A673 (cell line): ENCODE data around the gene RIMS1. TPM values are rescaled to one million over a fixed set of nuclear protein-coding genes. Genes with fewer than 3 reads are reported as not detected.

Source experiments
- BruUV-seq: library from RNA; stranded (reverse); fragments of 400-500 nt; replicated peaks from 2 replicates; lab custom pipeline; 2021; lab: Mats Ljungman, UMichigan
- CTCF ChIA-PET: fragments of 300-600 bp; sonication (Branson Sonifier 250); formaldehyde crosslinking; loops from one replicate; lab custom pipeline; 2022; ENCODE audit warnings: antibody characterized with exemption; lab: Charles Lee
- POLR2A ChIA-PET: fragments of 300-600 bp; sonication (Branson Sonifier 250); formaldehyde crosslinking; loops from one replicate; lab custom pipeline; 2022; ENCODE audit warnings: antibody characterized with exemption; ENCODE audit not compliant: low non-redundant PET; lab: Charles Lee
- DNase-seq: peaks from one replicate; pipeline ENCODE4 v3.0.0-alpha.2; 2015; ENCODE audit warnings: low spot score
- H3K27ac ChIP-seq: fragments of 200-600 bp; sonication (generic); 2 replicates; pipeline ENCODE4 v1.5.1; 2016; ENCODE audit warnings: mixed run types, low read depth, mild to moderate bottlenecking, mixed read lengths, antibody characterized with exemption, low read length; ENCODE audit not compliant: poor library complexity, severe bottlenecking
- H3K27me3 ChIP-seq: fragments of 200-600 bp; sonication (generic); replicated peaks from 2 replicates; pipeline ENCODE4 v1.6.1; 2017; ENCODE audit warnings: mixed run types, low read depth, mild to moderate bottlenecking, mixed read lengths, antibody characterized with exemption, low read length; ENCODE audit not compliant: insufficient read depth, poor library complexity
- H3K36me3 ChIP-seq: fragments of 200-600 bp; sonication (generic); 2 replicates; pipeline ENCODE4 v1.6.1; 2016; ENCODE audit warnings: mixed run types, mild to moderate bottlenecking, mixed read lengths, antibody characterized with exemption, low read length; ENCODE audit not compliant: insufficient read depth, poor library complexity, severe bottlenecking
- H3K4me1 ChIP-seq: fragments of 200-600 bp; sonication (generic); 2 replicates; pipeline ENCODE4 v1.6.1; 2017; ENCODE audit warnings: mixed run types, mild to moderate bottlenecking, mixed read lengths, antibody characterized with exemption, low read length; ENCODE audit not compliant: insufficient read depth, poor library complexity, severe bottlenecking
- H3K4me3 ChIP-seq: fragments of 200-600 bp; sonication (generic); 2 replicates; pipeline ENCODE4 v1.5.1; 2016; ENCODE audit warnings: low read depth, mixed run types, mild to moderate bottlenecking, mixed read lengths, low read length; ENCODE audit not compliant: poor library complexity, severe bottlenecking
- H3K9me3 ChIP-seq: fragments of 200-600 bp; sonication (generic); 2 replicates; pipeline ENCODE4 v1.6.1; 2016; ENCODE audit warnings: mixed run types, low read depth, mild to moderate bottlenecking, mixed read lengths, antibody characterized with exemption, low read length; ENCODE audit not compliant: poor library complexity, severe bottlenecking
- EZH2 ChIP-seq: fragments of 200-600 bp; sonication (generic); IDR thresholded peaks from 2 replicates; pipeline ENCODE4 v1.6.1; 2017; ENCODE audit warnings: borderline replicate concordance, low read depth, mild to moderate bottlenecking, mixed read lengths, antibody characterized with exemption, low read length; ENCODE audit not compliant: poor library complexity, severe bottlenecking
- intact Hi-C: fragments of 100-400 bp; cut with micrococcal nuclease; formaldehyde crosslinking; loops from one replicate; pipeline ENCODE4 v1.10.0; 2022; ENCODE audit not compliant: unreplicated experiment
- total RNA-seq: library from RNA; stranded (reverse); gene quantifications from 2 replicates; pipeline ENCODE4 v1.2.3, GENCODE V29; 2021
- TF ChIP-seq, protein P1 (sequence below): fragments of 300-800, 200-600 bp; sonication (generic); conservative IDR thresholded peaks from 2 replicates; pipeline ENCODE4 v1.5.1; 2017; ENCODE audit warnings: low read depth, mild to moderate bottlenecking, antibody characterized with exemption, low read length, moderate library complexity, mixed read lengths

Gene RIMS1
- total RNA-seq, 1 experiment from 2014 or later: 1.3 TPM

DNA sequence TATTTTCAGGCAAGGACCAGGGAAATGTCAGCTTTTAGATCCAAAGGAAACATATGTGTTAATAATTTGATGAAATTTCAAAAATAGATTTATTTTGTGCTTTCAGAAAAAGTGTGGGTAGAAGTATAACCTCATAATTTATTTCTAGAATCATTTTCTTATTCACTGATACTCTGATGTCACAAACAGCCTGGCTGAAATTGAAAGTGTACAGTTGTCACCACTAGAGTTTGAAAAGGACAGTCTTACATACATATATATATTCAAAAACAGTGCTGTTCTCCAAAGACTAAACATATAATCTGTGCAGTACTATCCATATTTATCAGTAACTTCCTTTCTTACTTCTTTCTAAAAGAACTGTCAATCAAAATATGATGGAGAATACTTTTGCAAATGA is 481.1 kb downstream of the RIMS1 start:
- Histone ChIP-seq H3K36me3 (no peaks in the 10 kb centered on the region), H3K9me3 (no peaks in the 10 kb centered on the region), H3K4me3 (no peak overlapping the region), H3K27ac (no peak overlapping the region), H3K27me3 (no peaks in the 10 kb centered on the region), H3K4me1 (peaks cover 3% of the 10 kb centered on the region)
- CTCF ChIA-PET: no interaction called here
- POLR2A ChIA-PET: no interaction called here
- TF ChIP-seq, protein P1, sequence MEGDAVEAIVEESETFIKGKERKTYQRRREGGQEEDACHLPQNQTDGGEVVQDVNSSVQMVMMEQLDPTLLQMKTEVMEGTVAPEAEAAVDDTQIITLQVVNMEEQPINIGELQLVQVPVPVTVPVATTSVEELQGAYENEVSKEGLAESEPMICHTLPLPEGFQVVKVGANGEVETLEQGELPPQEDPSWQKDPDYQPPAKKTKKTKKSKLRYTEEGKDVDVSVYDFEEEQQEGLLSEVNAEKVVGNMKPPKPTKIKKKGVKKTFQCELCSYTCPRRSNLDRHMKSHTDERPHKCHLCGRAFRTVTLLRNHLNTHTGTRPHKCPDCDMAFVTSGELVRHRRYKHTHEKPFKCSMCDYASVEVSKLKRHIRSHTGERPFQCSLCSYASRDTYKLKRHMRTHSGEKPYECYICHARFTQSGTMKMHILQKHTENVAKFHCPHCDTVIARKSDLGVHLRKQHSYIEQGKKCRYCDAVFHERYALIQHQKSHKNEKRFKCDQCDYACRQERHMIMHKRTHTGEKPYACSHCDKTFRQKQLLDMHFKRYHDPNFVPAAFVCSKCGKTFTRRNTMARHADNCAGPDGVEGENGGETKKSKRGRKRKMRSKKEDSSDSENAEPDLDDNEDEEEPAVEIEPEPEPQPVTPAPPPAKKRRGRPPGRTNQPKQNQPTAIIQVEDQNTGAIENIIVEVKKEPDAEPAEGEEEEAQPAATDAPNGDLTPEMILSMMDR: no peak
- no peak for TF ChIP-seq EZH2
- intact Hi-C loops: no loop called here
- DNase-seq: no peak
- BruUV-seq: no TSS peak

DNA sequence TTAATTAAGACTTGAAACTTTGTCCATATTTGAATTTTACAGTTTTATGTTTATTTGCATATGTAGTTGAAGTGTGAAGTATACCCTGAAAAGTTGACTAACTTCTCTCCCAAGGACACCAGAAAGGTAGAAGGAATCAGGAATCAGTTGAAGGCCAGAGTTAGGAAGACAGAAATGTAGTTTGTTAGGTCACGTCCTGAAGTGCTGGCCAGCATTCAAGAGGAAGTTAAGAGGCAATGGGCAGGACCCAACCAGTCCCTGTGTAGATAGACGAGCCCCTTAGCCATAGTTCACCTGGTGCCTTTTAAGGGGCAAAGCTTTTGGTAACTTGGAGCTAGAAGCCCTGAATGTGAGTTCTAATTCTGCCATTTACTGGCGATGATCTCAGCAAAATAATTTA is 485.1 kb downstream of the RIMS1 start:
- Histone ChIP-seq H3K27me3 (no peaks in the 10 kb centered on the region), H3K36me3 (no peaks in the 10 kb centered on the region), H3K4me3 (no peak overlapping the region), H3K27ac (no peak overlapping the region), H3K4me1 (no peaks in the 10 kb centered on the region), H3K9me3 (no peaks in the 10 kb centered on the region)
- CTCF ChIA-PET: no interaction called here
- BruUV-seq: no TSS peak
- intact Hi-C loops: no loop called here
- POLR2A ChIA-PET: no interaction called here
- DNase-seq: no peak
- TF ChIP-seq EZH2: no peak
- TF ChIP-seq, protein P1: no peak

- no peak for DNase-seq
- no peak overlapping the region for H3K27ac ChIP-seq
- ChIA-PET POLR2A (no interaction called here), CTCF (no interaction called here)
- intact Hi-C loops: no loop called here
- no peaks in the 10 kb centered on the region for H3K36me3 ChIP-seq
- H3K4me3 ChIP-seq: no peak overlapping the region
- H3K27me3 ChIP-seq: no peaks in the 10 kb centered on the region
- no peaks in the 10 kb centered on the region for H3K4me1 ChIP-seq
- H3K9me3 ChIP-seq: no peaks in the 10 kb centered on the region
- BruUV-seq: no TSS peak
- TF ChIP-seq EZH2: no peak
- TF ChIP-seq, protein P1: no peak
Measured at GRCh38 chr6:72374172-72374571, 487.8 kb downstream of the RIMS1 start.
